IMR-90 (cell line): ENCODE measurements around the gene CYP11A1. TPM values are rescaled to one million over a fixed set of nuclear protein-coding genes. Genes with fewer than 3 reads are reported as not detected.

ENCODE experiments used
- ATAC-seq: fragments of 200-7000 bp; cut with Tn5 transposase; 2 replicates; pipeline ENCODE4 v1.9.1; 2020; ENCODE audit warnings: low read depth, mild to moderate bottlenecking, moderate library complexity
- BruUV-seq: library from RNA; stranded (reverse); fragments of 400-500 nt; replicated peaks from 2 replicates; lab custom pipeline; 2021; lab: Mats Ljungman, UMichigan
- CTCF ChIA-PET: fragments of 300-600 bp; formaldehyde crosslinking; extraction: SDS; loops from one replicate; lab custom pipeline; 2021; ENCODE audit warnings: antibody characterized with exemption; lab: Yijun Ruan, JAX
- POLR2A ChIA-PET: fragments of 300-600 bp; sonication (Branson Sonifier 250); formaldehyde crosslinking; loops from one replicate; lab custom pipeline; 2022; ENCODE audit warnings: antibody characterized with exemption; ENCODE audit not compliant: unreplicated experiment; lab: Charles Lee
- DNase-seq: peaks from one replicate; pipeline ENCODE4 v3.0.0; 2013
- H2AFZ ChIP-seq: replicated peaks from 2 replicates; pipeline ENCODE3; 2013; ENCODE audit warnings: low read length, mild to moderate bottlenecking; ENCODE audit not compliant: poor library complexity
- H2AK5ac ChIP-seq: 2 replicates; pipeline ENCODE4 v1.6.1; 2013; ENCODE audit warnings: low read depth, low read length, inconsistent platforms
- H2AK9ac ChIP-seq: replicated peaks from 2 replicates; pipeline ENCODE3; 2013; ENCODE audit warnings: mild to moderate bottlenecking, low read depth, low read length, moderate library complexity; ENCODE audit not compliant: poor library complexity
- H2BK120ac ChIP-seq: 2 replicates; pipeline ENCODE4 v1.6.1; 2013; ENCODE audit warnings: low read depth, low read length, inconsistent platforms
- H2BK15ac ChIP-seq: 3 replicates; pipeline ENCODE4 v1.6.1; 2013; ENCODE audit warnings: low read depth, low read length, inconsistent platforms
- H2BK20ac ChIP-seq: 2 replicates; pipeline ENCODE4 v1.6.1; 2013; ENCODE audit warnings: low read depth, mild to moderate bottlenecking, inconsistent platforms, low read length, moderate library complexity
- H2BK5ac ChIP-seq: 2 replicates; pipeline ENCODE4 v1.6.1; 2013; ENCODE audit warnings: mild to moderate bottlenecking, low read depth, low read length, inconsistent platforms; ENCODE audit not compliant: poor library complexity, severe bottlenecking
- H3K14ac ChIP-seq: replicated peaks from 2 replicates; pipeline ENCODE4 v1.6.1; 2013; ENCODE audit warnings: low read depth, low read length, inconsistent platforms
- H3K18ac ChIP-seq: 2 replicates; pipeline ENCODE4 v1.6.1; 2013; ENCODE audit warnings: low read depth, low read length, control low read depth
- H3K23ac ChIP-seq: 2 replicates; pipeline ENCODE4 v1.6.1; 2013; ENCODE audit warnings: low read depth, low read length, inconsistent platforms
- H3K27ac ChIP-seq: 2 replicates; pipeline ENCODE4 v1.5.1; 2013; ENCODE audit warnings: mild to moderate bottlenecking, control low read depth, low read length; ENCODE audit not compliant: insufficient read depth
- H3K27me3 ChIP-seq: 2 replicates; pipeline ENCODE4 v1.6.1; 2013; ENCODE audit warnings: low read length; ENCODE audit not compliant: control insufficient read depth, insufficient read depth
- H3K36me3 ChIP-seq: 2 replicates; pipeline ENCODE4 v1.6.1; 2013; ENCODE audit warnings: low read length, mixed read lengths; ENCODE audit not compliant: control insufficient read depth, insufficient read depth
- H3K4ac ChIP-seq: 2 replicates; pipeline ENCODE4 v1.6.1; 2013; ENCODE audit warnings: low read depth, low read length, inconsistent platforms
- H3K4me1 ChIP-seq: 2 replicates; pipeline ENCODE4 v1.6.1; 2013; ENCODE audit warnings: low read length, mixed read lengths; ENCODE audit not compliant: control insufficient read depth, insufficient read depth
- H3K4me2 ChIP-seq: 2 replicates; pipeline ENCODE4 v1.6.1; 2013; ENCODE audit warnings: low read depth, mild to moderate bottlenecking, control low read depth, low read length, moderate library complexity
- H3K4me3 ChIP-seq: 2 replicates; pipeline ENCODE4 v1.5.1; 2013; ENCODE audit warnings: low read depth, mild to moderate bottlenecking, control low read depth, low read length, moderate library complexity; ENCODE audit not compliant: insufficient read depth
- H3K56ac ChIP-seq: 2 replicates; pipeline ENCODE4 v1.6.1; 2013; ENCODE audit warnings: low read length, inconsistent platforms; ENCODE audit not compliant: insufficient read depth; ENCODE audit errors: extremely low read depth
- H3K79me1 ChIP-seq, 2 experiments: 2 replicates each; pipeline ENCODE4 v1.6.1; 2013; ENCODE audit warnings: low read length in 2 of 2, inconsistent platforms in 1 of 2, low read depth in 1 of 2
- H3K9ac ChIP-seq: 2 replicates; pipeline ENCODE4 v1.6.1; 2013; ENCODE audit warnings: low read depth, low read length, control low read depth
- H3K9me1 ChIP-seq: 2 replicates; pipeline ENCODE4 v1.6.1; 2013; ENCODE audit warnings: low read length, inconsistent platforms; ENCODE audit not compliant: insufficient read depth
- H3K9me3 ChIP-seq: 2 replicates; pipeline ENCODE4 v1.6.1; 2013; ENCODE audit warnings: low read length; ENCODE audit not compliant: control insufficient read depth, insufficient read depth
- H4K20me1 ChIP-seq: 2 replicates; pipeline ENCODE4 v1.6.1; 2013; ENCODE audit warnings: low read length, inconsistent platforms; ENCODE audit not compliant: insufficient read depth
- H4K5ac ChIP-seq: 2 replicates; pipeline ENCODE4 v1.6.1; 2013; ENCODE audit warnings: mild to moderate bottlenecking, low read depth, low read length, control low read depth
- H4K8ac ChIP-seq, 2 experiments: 2 replicates each; pipeline ENCODE4 v1.6.1; 2013; ENCODE audit warnings: low read depth in 2 of 2, low read length in 2 of 2, control low read depth in 1 of 2, inconsistent platforms in 1 of 2
- H4K91ac ChIP-seq: 2 replicates; pipeline ENCODE4 v1.6.1; 2013; ENCODE audit warnings: low read depth, low read length, inconsistent platforms; ENCODE audit not compliant: insufficient read depth
- ELK1 ChIP-seq: fragments of 150-350 bp; IDR thresholded peaks from 2 replicates; pipeline ENCODE4 v1.6.1; 2016; ENCODE audit warnings: low read depth, mild to moderate bottlenecking, low read length, moderate library complexity, borderline replicate concordance
- FOS ChIP-seq: fragments of 150-350 bp; IDR thresholded peaks from 2 replicates; pipeline ENCODE4 v1.6.1; 2016; ENCODE audit warnings: low read depth, low read length
- RAD21 ChIP-seq: IDR thresholded peaks from 2 replicates; pipeline ENCODE4 v1.6.1; 2012; ENCODE audit warnings: low read length, improper control_type of control experiment
- RCOR1 ChIP-seq: IDR thresholded peaks from 2 replicates; pipeline ENCODE4 v1.6.1; 2012; ENCODE audit warnings: mild to moderate bottlenecking, low read length, improper control_type of control experiment; ENCODE audit not compliant: insufficient replicate concordance
- WGBS, 2 experiments: methylation state at CpG; one replicate each; pipeline versions ENCODE4 v1.1.5 to v1.1.7; 2013; ENCODE audit warnings: missing lambda C conversion rate in 2 of 2; ENCODE audit not compliant: insufficient read length in 1 of 2; ENCODE audit errors: extremely low coverage in 2 of 2; 5-methylcytosine and 5-hydroxymethylcytosine counted together
- dilution Hi-C: fragments of 300-500 bp; cut with HindIII; formaldehyde crosslinking; loops from one replicate; pipeline ENCODE4 v1.14.3; 2018; ENCODE audit warnings: low sequenced_read_pairs; ENCODE audit not compliant: unreplicated experiment
- in situ Hi-C: fragments of 300-500 bp; cut with MboI; formaldehyde crosslinking; loops from 3 replicates; pipeline ENCODE4 v1.14.3; 2019; ENCODE audit warnings: low sequenced_read_pairs, inconsistent platforms, mixed read lengths
- intact Hi-C: fragments of 100-400 bp; cut with micrococcal nuclease; formaldehyde crosslinking; loops from 2 replicates; pipeline ENCODE4 v1.10.0; 2022
- polyA plus RNA-seq, 3 experiments: library from polyadenylated mRNA; depleted of rRNA; stranded (reverse); fragments of >200 nt; gene quantifications; 2 replicates each; pipeline ENCODE4 v1.2.3, GENCODE V29; 2012; ENCODE audit warnings: low replicate concordance in 1 of 3
- total RNA-seq: library from RNA; depleted of rRNA; stranded (reverse); fragments of >200 nt; gene quantifications from 2 replicates; pipeline ENCODE4 v1.2.3, GENCODE V29; 2012

The CYP11A1 gene
- total and polyA plus RNA-seq, 2 of the 4 experiments (the other 2 are of a cell fraction) = 0.18 to 0.50 TPM

- TF ChIP-seq ELK1 = no peak
- peak; percentile 14; the same call in 1 of the 2 replicates for TF ChIP-seq RAD21
Observed at GRCh38 chr15:74406992-74407705, 39.7 kb upstream of the CYP11A1 start (continued).

- CTCF ChIA-PET = no interaction called here
Observed at GRCh38 chr15:74406517-74406916, 39.1 kb upstream of the CYP11A1 start.

More at GRCh38 chr15:74406517-74406916, 39.1 kb upstream of the CYP11A1 start:
- Histone ChIP-seq H3K18ac (peak overlapping the region; percentile 86), H3K14ac (peak overlapping the region; percentile 99), H3K27ac (peak overlapping the region; percentile 88), H3K4ac (peak overlapping the region; percentile 98), H4K8ac (peak overlapping the region; percentile 90 to 98), H3K9me3 (no peaks in the 10 kb centered on the region), H3K9me1 (peaks cover 42% of the 10 kb centered on the region), H2BK20ac (peak overlapping the region; percentile 94), H2BK120ac (peak overlapping the region; percentile 99), H3K79me1 (peaks cover 0 to 29% of the 10 kb centered on the region in 2 experiments; a peak in 2 of 4 replicates), H3K4me2 (no peak overlapping the region), H4K5ac (peak overlapping the region; percentile 80), H3K9ac (peak overlapping the region; percentile 68), H3K56ac (peak overlapping the region; percentile 76), H2AK9ac (peak overlapping the region; percentile 85), H3K4me1 (peaks cover 22% of the 10 kb centered on the region), H4K91ac (peak overlapping the region; percentile 99), H4K20me1 (no peaks in the 10 kb centered on the region), H3K36me3 (0 out of 2 replicates have a peak, but pooled peaks cover 2% of the 10 kb centered on the region), H2BK15ac (peak overlapping the region; percentile 90; the same call in 2 of the 3 replicates), H2AK5ac (peak overlapping the region; percentile 84), H2BK5ac (peak overlapping the region; percentile 96), H3K27me3 (no peaks in the 10 kb centered on the region), H2AFZ (peak overlapping the region; percentile 94), H3K4me3 (no peak overlapping the region), H3K23ac (peak overlapping the region; percentile 98)
- POLR2A ChIA-PET = no interaction called here
- TF ChIP-seq FOS (no peak), RCOR1 (no peak)
- no TSS peak for BruUV-seq
- ATAC-seq (no peak), DNase-seq (no peak)
- 100% methylated on average over 1 of the region's 4 CpGs; no CpG with 5 or more reads in 1 of the 2 experiments for WGBS, 2 experiments
- intact Hi-C loops = loop anchor here (2.0 kb wide), 2 partner anchors 16 to 28 kb away; no protein-coding TSS in a partner anchor
- in situ Hi-C loops = no loop called here
- dilution Hi-C loops = no loop called here
